GM10847 (cell line): ENCODE data around the gene AAK1.

ENCODE experiments used
- POLR2A ChIP-seq: IDR thresholded peaks from 2 replicates; pipeline ENCODE4 v1.6.1; 2011; ENCODE audit not compliant: insufficient read length; ENCODE audit errors: extremely low read depth

The AAK1 gene

GRCh38 chr2:69668598-69668997 lies 25.1 kb upstream of the AAK1 start:
- TF ChIP-seq POLR2A: no peak

DNA sequence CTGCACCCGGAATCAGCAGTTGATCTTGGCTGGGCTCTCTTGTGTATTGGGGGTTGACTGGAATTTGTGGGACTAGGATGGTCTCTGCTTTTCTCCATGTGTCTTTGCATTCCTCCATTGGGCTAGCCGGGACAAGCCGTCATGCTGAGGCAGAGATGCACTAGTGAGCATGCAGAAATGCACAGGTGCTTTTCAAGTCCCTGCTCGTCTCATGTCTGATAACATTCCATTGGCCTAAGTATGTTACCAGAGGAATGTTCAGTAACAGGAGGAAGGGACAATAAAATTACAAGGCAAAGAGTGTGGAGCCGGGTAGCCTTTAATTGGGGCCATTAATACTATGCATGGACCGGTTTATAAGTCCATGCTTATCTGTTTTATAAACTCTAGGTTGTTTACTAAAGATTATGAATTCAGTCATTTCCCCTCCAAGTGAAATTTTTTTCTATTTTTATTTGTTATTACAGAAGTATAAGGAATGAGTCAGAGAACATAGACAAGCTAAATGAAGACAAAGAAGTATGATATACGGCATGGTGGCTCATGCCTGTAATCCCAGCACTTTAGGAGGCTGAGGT lies 24.4 kb upstream of the AAK1 start:
- TF ChIP-seq POLR2A: no peak

DNA sequence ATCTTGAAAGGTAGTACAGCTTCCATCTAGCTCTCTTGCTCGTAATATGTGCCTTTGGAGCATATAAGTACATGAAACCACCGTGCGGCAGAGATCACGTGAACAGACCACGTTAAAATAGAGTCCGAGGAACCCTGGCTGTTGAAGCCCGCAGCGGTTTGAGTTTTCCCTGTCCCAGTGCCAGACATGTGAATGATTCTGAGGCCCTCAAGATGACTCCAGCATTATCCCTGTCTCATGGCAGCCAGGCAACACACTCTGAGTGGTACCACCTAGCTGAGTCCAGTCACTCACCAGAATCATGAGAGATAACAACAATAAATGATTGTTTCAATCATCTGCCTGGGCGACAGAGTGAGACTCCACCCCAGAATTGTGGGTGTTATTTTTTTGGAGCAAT lies 21.6 kb upstream of the AAK1 start:
- TF ChIP-seq POLR2A: no peak

DNA sequence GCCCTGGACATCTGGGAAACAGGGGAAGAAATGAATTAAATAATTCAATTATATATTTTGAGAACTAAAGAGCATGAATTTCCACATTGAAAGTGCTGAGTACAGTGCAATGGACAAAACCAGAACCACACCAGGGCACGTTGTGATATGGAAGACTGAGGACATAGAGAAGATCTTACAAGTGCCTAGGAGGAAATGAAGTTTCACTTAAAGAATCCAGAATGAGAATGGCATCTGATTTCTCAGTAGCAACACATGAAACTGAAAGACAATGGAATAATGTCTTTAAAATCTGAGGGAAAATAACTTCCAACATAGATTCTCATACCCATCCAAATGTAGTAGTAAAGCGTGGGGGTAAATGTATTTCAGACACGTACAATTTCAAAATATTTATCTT lies 20.3 kb upstream of the AAK1 start:
- TF ChIP-seq POLR2A: no peak

- no peak for TF ChIP-seq POLR2A
These were observed 17.1 kb upstream of the AAK1 start for GRCh38 chr2:69660637-69661036.

- TF ChIP-seq POLR2A: no peak
These were observed 16.5 kb upstream of the AAK1 start for GRCh38 chr2:69659941-69660483.

- TF ChIP-seq POLR2A: no peak
These were observed 15.8 kb upstream of the AAK1 start for GRCh38 chr2:69659349-69659748.

DNA sequence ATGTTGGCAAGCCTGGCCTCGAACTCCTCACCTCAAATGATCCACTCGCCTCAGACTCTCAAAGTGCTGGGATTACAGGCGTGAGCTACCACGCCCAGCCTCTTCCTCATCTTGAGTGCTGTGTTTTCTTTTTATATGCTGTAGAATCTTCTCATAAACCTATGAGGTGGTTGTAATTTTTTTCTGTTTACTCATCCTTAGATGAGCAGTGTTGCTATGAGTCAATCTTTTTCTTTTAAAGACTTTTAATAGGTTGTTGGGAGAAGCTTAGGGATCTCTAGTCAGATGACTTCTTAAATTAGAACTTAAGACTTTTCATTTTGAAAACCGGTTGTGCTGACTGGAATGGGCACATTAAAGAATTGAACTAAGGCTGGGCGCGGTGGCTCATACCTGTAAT lies 8.7 kb upstream of the AAK1 start:
- no peak for TF ChIP-seq POLR2A

DNA sequence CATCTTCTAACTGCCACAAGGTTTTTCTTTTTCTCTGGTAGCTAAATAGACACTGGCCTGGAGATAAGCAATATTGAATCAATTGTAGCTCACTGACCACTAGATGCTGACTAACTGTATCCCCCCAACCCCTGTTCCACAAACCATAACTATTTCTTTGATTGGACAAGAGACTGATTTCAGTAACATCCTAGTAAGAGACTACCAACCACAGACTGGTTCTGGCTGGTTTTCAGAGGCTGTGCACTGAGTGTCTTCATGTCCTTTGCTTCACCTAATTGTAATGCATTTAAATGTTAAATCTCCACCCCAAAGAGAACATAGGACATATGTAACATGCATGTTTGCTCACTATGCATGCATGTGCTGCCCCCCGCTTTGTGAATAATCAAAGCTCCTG lies 3.2 kb upstream of the AAK1 start:
- no peak for TF ChIP-seq POLR2A

GRCh38 chr2:69645921-69646320 lies 2.4 kb upstream of the AAK1 start:
- no peak for TF ChIP-seq POLR2A

- no peak for TF ChIP-seq POLR2A
These were observed 1.5 kb upstream of the AAK1 start for GRCh38 chr2:69645031-69645431.

DNA sequence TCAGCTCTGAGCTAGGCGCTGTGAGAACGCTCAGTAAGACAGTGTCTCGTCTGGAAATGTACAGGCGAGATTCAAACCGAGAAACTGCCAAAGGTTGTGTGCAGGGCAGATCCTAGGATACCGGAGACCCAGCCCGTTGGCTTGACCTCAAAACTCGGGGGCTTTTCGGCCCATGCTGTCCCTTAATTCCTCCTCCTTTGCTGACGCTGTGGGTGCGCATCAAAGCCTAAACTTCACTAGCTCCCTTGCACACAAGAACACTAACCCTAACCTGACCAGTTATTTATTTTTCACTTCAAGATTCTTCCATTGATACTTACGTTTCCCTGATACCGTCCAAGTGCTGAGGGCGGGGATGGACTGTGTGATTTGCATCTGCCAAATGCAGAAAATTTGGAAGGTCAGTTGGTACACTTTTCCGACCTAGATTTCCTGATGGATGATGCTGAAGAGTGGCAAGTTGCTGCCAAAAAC lies 1.0 kb upstream of the AAK1 start:
- TF ChIP-seq POLR2A: no peak

- no peak for TF ChIP-seq POLR2A
These were observed 584 bp downstream of the AAK1 start for GRCh38 chr2:69642709-69643601.

GRCh38 chr2:69641887-69642708 lies 1.4 kb downstream of the AAK1 start:
- no peak for TF ChIP-seq POLR2A

GRCh38 chr2:69641471-69641870 lies 2.1 kb downstream of the AAK1 start:
- no peak for TF ChIP-seq POLR2A
